Esophagus squamous epithelium (tissue), 4 donors: ENCODE results near the gene ANXA1.

Experiments used
- CTCF ChIP-seq, 6 experiments: fragments of 450-650 bp in 4 of 6; fragments of 200-600 bp in 2 of 6; sonication (generic) in 2 of 6; IDR thresholded peaks; one replicate each; pipeline ENCODE4 v1.5.1; 2016 to 2019; ENCODE audit warnings: antibody characterized with exemption in 6 of 6, mild to moderate bottlenecking in 4 of 6, moderate library complexity in 4 of 6
- POLR2A ChIP-seq, 4 donors: fragments of 450-650 bp; IDR thresholded peaks; one replicate each; pipeline ENCODE4 v1.6.1; 2017; ENCODE audit warnings: antibody characterized with exemption in 4 of 4, mild to moderate bottlenecking in 4 of 4, moderate library complexity in 3 of 4

- TF ChIP-seq POLR2A (IDR thresholded peaks at IDR 0.05) (no peak), CTCF (IDR thresholded peaks at IDR 0.05) (no peak)
Measured at GRCh38 chr9:73116031-73116430, 35.6 kb upstream of the ANXA1 start.
